H9 (cell line): ENCODE data around the gene MRPS34. TPM values are rescaled to one million over a fixed set of nuclear protein-coding genes. Genes with fewer than 3 reads are reported as not detected.

Source experiments
- DNase-seq: peaks from one replicate; pipeline ENCODE4 v3.0.0-alpha.2; 2017
- H2AFZ ChIP-seq: one replicate; pipeline ENCODE4 v1.6.1; 2013; ENCODE audit warnings: mild to moderate bottlenecking, low read length, control low read depth, moderate library complexity
- H2AK5ac ChIP-seq: 2 replicates; pipeline ENCODE4 v1.6.1; 2013; ENCODE audit warnings: low read length, control low read depth, mixed read lengths; ENCODE audit not compliant: insufficient read length
- H2BK120ac ChIP-seq: one replicate; pipeline ENCODE4 v1.6.1; 2013; ENCODE audit warnings: low read depth, mild to moderate bottlenecking, low read length, control low read depth, inconsistent platforms; ENCODE audit not compliant: poor library complexity, severe bottlenecking
- H2BK12ac ChIP-seq: 2 replicates; pipeline ENCODE4 v1.6.1; 2013; ENCODE audit warnings: low read length, control low read depth, mixed read lengths, low read depth; ENCODE audit not compliant: insufficient read length
- H2BK15ac ChIP-seq: 2 replicates; pipeline ENCODE4 v1.6.1; 2013; ENCODE audit warnings: low read depth, low read length, control low read depth
- H2BK20ac ChIP-seq: one replicate; pipeline ENCODE4 v1.6.1; 2013; ENCODE audit warnings: low read depth, mild to moderate bottlenecking, low read length, control low read depth, inconsistent platforms; ENCODE audit not compliant: poor library complexity, severe bottlenecking
- H2BK5ac ChIP-seq: 2 replicates; pipeline ENCODE4 v1.6.1; 2013; ENCODE audit warnings: low read length, control low read depth, mixed read lengths; ENCODE audit not compliant: insufficient read length
- H3K14ac ChIP-seq: 2 replicates; pipeline ENCODE4 v1.6.1; 2013; ENCODE audit warnings: low read length, control low read depth; ENCODE audit not compliant: insufficient read depth
- H3K18ac ChIP-seq: 2 replicates; pipeline ENCODE4 v1.6.1; 2013; ENCODE audit warnings: low read depth, mild to moderate bottlenecking, mixed read lengths, low read length, control low read depth; ENCODE audit not compliant: insufficient read length
- H3K23ac ChIP-seq: 2 replicates; pipeline ENCODE4 v1.6.1; 2013; ENCODE audit warnings: low read length, control low read depth, mixed read lengths, low read depth; ENCODE audit not compliant: insufficient read length
- H3K23me2 ChIP-seq: 2 replicates; pipeline ENCODE4 v1.6.1; 2013; ENCODE audit warnings: low read depth, mild to moderate bottlenecking, mixed read lengths, low read length, control low read depth; ENCODE audit not compliant: insufficient read length, poor library complexity, severe bottlenecking
- H3K27ac ChIP-seq: 2 replicates; pipeline ENCODE4 v1.5.1; 2013; ENCODE audit warnings: low read length, control low read depth, mixed read lengths, low read depth; ENCODE audit not compliant: insufficient read length
- H3K27me3 ChIP-seq: 2 replicates; pipeline ENCODE4 v1.6.1; 2013; ENCODE audit warnings: low read length, control low read depth, inconsistent platforms; ENCODE audit not compliant: insufficient read depth
- H3K4ac ChIP-seq: 2 replicates; pipeline ENCODE4 v1.6.1; 2013; ENCODE audit warnings: low read depth, mild to moderate bottlenecking, control low read depth, inconsistent platforms, low read length, moderate library complexity
- H3K4me1 ChIP-seq: 2 replicates; pipeline ENCODE4 v1.6.1; 2013; ENCODE audit warnings: low read length, control low read depth, inconsistent platforms; ENCODE audit not compliant: insufficient read depth
- H3K4me2 ChIP-seq: 2 replicates; pipeline ENCODE4 v1.6.1; 2013; ENCODE audit warnings: low read length, control low read depth, mixed read lengths; ENCODE audit not compliant: insufficient read length, insufficient read depth
- H3K56ac ChIP-seq: 2 replicates; pipeline ENCODE4 v1.6.1; 2013; ENCODE audit warnings: low read depth, mild to moderate bottlenecking, mixed read lengths, low read length, control low read depth; ENCODE audit not compliant: insufficient read length
- H3K79me1 ChIP-seq: 2 replicates; pipeline ENCODE4 v1.6.1; 2013; ENCODE audit warnings: low read depth, mild to moderate bottlenecking, moderate library complexity, low read length, control low read depth, inconsistent platforms; ENCODE audit not compliant: insufficient read depth, poor library complexity, severe bottlenecking
- H3K79me2 ChIP-seq: 2 replicates; pipeline ENCODE4 v1.6.1; 2013; ENCODE audit warnings: low read length, control low read depth, inconsistent platforms; ENCODE audit not compliant: insufficient read depth
- H3K9ac ChIP-seq: 2 replicates; pipeline ENCODE4 v1.6.1; 2013; ENCODE audit warnings: low read length, control low read depth, mixed read lengths; ENCODE audit not compliant: insufficient read length; ENCODE audit errors: extremely low read depth
- H3K9me3 ChIP-seq: one replicate; pipeline ENCODE4 v1.6.1; 2013; ENCODE audit warnings: low read depth, low read length, inconsistent platforms; ENCODE audit not compliant: control insufficient read depth
- H3T11ph ChIP-seq: one replicate; pipeline ENCODE4 v1.6.1; 2013; ENCODE audit warnings: mild to moderate bottlenecking, low read length, control low read depth, inconsistent platforms
- H4K20me1 ChIP-seq: one replicate; pipeline ENCODE4 v1.6.1; 2013; ENCODE audit not compliant: control insufficient read depth, insufficient read length, insufficient read depth
- H4K5ac ChIP-seq: 2 replicates; pipeline ENCODE4 v1.6.1; 2013; ENCODE audit warnings: low read depth, mild to moderate bottlenecking, mixed read lengths, low read length, control low read depth; ENCODE audit not compliant: insufficient read length
- H4K8ac ChIP-seq: replicated peaks from 2 replicates; pipeline ENCODE4 v1.6.1; 2013; ENCODE audit warnings: low read length, control low read depth, mixed read lengths, low read depth; ENCODE audit not compliant: insufficient read length
- H4K91ac ChIP-seq: 2 replicates; pipeline ENCODE4 v1.6.1; 2013; ENCODE audit warnings: low read depth, mild to moderate bottlenecking, moderate library complexity, mixed read lengths, low read length, control low read depth; ENCODE audit not compliant: insufficient read length
- H3K27ac Mint-ChIP-seq, 3 experiments: 2 replicates in 2 of 3; 3 replicates in 1 of 3; pipeline ENCODE4 v1.8.0; 2020 to 2021; ENCODE audit warnings: mixed read lengths in 3 of 3, mild to moderate bottlenecking in 1 of 3, moderate library complexity in 1 of 3
- H3K27me3 Mint-ChIP-seq: 2 replicates; pipeline ENCODE4 v1.8.0; 2021; ENCODE audit warnings: low read depth, mild to moderate bottlenecking, moderate library complexity, mixed read lengths
- H3K36me3 Mint-ChIP-seq, 3 experiments: 2 replicates in 2 of 3; 3 replicates in 1 of 3; pipeline ENCODE4 v1.8.0; 2020 to 2021; ENCODE audit warnings: low read depth in 3 of 3, mixed read lengths in 3 of 3; ENCODE audit not compliant: insufficient read depth in 1 of 3
- H3K4me1 Mint-ChIP-seq, 2 experiments: 2 replicates each; pipeline ENCODE4 v1.8.0; 2020; ENCODE audit warnings: mixed read lengths in 2 of 2
- H3K4me3 Mint-ChIP-seq, 2 experiments: 2 replicates in 1 of 2; 3 replicates in 1 of 2; pipeline ENCODE4 v1.8.0; 2020 to 2021; ENCODE audit warnings: mild to moderate bottlenecking in 2 of 2, mixed read lengths in 2 of 2, moderate library complexity in 1 of 2
- H3K9me3 Mint-ChIP-seq, 2 experiments: 2 replicates in 1 of 2; 3 replicates in 1 of 2; pipeline ENCODE4 v1.8.0; 2020; ENCODE audit warnings: mild to moderate bottlenecking in 2 of 2, mixed read lengths in 2 of 2, moderate library complexity in 1 of 2
- CTCF ChIP-seq: fragments of 200-600 bp; sonication (generic); conservative IDR thresholded peaks from 3 replicates; pipeline ENCODE4 v1.8.0; 2021; ENCODE audit warnings: antibody characterized with exemption, mild to moderate bottlenecking
- WGBS: extraction: QIAGEN DNeasy Blood & Tissue Kit; methylation state at CpG from one replicate; pipeline ENCODE4 v1.1.7; 2013; ENCODE audit warnings: missing lambda C conversion rate, low lambda C conversion rate, mixed read lengths; ENCODE audit not compliant: insufficient read length; ENCODE audit errors: extremely low coverage; 5-methylcytosine and 5-hydroxymethylcytosine counted together
- total RNA-seq: library from RNA; stranded (reverse); gene quantifications from 2 replicates; pipeline ENCODE4 v1.2.1, GENCODE V29; 2021

MRPS34 gene
- total RNA-seq, 1 experiment from 2014 or later, result 205 TPM

- H3K27me3 ChIP-seq, result no peaks in the 10 kb centered on the region
- no peak for DNase-seq
- H3K36me3 Mint-ChIP-seq, result peaks cover 3 to 33% (median 25%) of the 10 kb centered on the region in 3 experiments; a peak in 6 of 7 replicates
- H3K79me2 ChIP-seq, result no peaks in the 10 kb centered on the region
- no peak overlapping the region for H4K91ac ChIP-seq
- H3K9me3 ChIP-seq, result no peaks in the 10 kb centered on the region
- H2AK5ac ChIP-seq, result no peak overlapping the region
- WGBS, result no CpG with 5 or more reads among the region's 18 CpGs
- H2BK12ac ChIP-seq, result no peak overlapping the region
- H4K20me1 ChIP-seq, result no peaks in the 10 kb centered on the region
- H2BK15ac ChIP-seq, result no peak overlapping the region
- H3K14ac ChIP-seq, result no peak overlapping the region
- no peak overlapping the region for H3K9ac ChIP-seq
- H4K5ac ChIP-seq, result no peak overlapping the region
- H3K4me1 ChIP-seq, result no peaks in the 10 kb centered on the region
- no peak overlapping the region for H2BK120ac ChIP-seq
- peaks cover 3 to 7% of the 10 kb centered on the region in 2 experiments for H3K4me1 Mint-ChIP-seq
- H3K23ac ChIP-seq, result no peak overlapping the region
- no peak overlapping the region for H3K4me3 Mint-ChIP-seq
- H3T11ph ChIP-seq, result no peak overlapping the region
- H3K27me3 Mint-ChIP-seq, result no peaks in the 10 kb centered on the region; the same call in 1 of the 2 replicates
- H3K4me2 ChIP-seq, result no peak overlapping the region
- no peak overlapping the region for H3K18ac ChIP-seq
- H3K4ac ChIP-seq, result no peak overlapping the region
- no peak overlapping the region for H2BK5ac ChIP-seq
- no peaks in the 10 kb centered on the region for H3K79me1 ChIP-seq
- no peak overlapping the region for H4K8ac ChIP-seq
- H3K56ac ChIP-seq, result no peak overlapping the region
- no peak overlapping the region for H3K27ac ChIP-seq
- H3K9me3 Mint-ChIP-seq, result no peaks in the 10 kb centered on the region
- peaks cover 6% of the 10 kb centered on the region for H3K23me2 ChIP-seq
- no peak overlapping the region for H2BK20ac ChIP-seq
- no peak for TF ChIP-seq CTCF
- H2AFZ ChIP-seq, result no peak overlapping the region
- H3K27ac Mint-ChIP-seq, result no peak overlapping the region
Observed at GRCh38 chr16:1766701-1767100, 6.2 kb downstream of the MRPS34 start.
